IgD-negative memory B cell (primary cell): Measurements from ENCODE around the gene SRPX2. TPM values are rescaled to one million over a fixed set of nuclear protein-coding genes. Genes with fewer than 3 reads are reported as not detected.

Source experiments
- H3K27ac Mint-ChIP-seq, 3 donors: one replicate each; pipeline ENCODE4 v1.8.0; 2020 to 2022; ENCODE audit warnings: mild to moderate bottlenecking in 3 of 3, mixed read lengths in 3 of 3, moderate library complexity in 1 of 3
- H3K27me3 Mint-ChIP-seq: one replicate; pipeline ENCODE4 v1.8.0; 2021; ENCODE audit warnings: mixed read lengths
- H3K36me3 Mint-ChIP-seq: one replicate; pipeline ENCODE4 v1.8.0; 2020; ENCODE audit warnings: mild to moderate bottlenecking, mixed read lengths
- H3K4me1 Mint-ChIP-seq, 3 donors: one replicate each; pipeline ENCODE4 v1.8.0; 2020 to 2022; ENCODE audit warnings: mixed read lengths in 3 of 3, mild to moderate bottlenecking in 1 of 3
- H3K4me3 Mint-ChIP-seq, 4 donors: one replicate each; pipeline ENCODE4 v1.8.0; 2020 to 2022; ENCODE audit warnings: mild to moderate bottlenecking in 4 of 4, mixed read lengths in 4 of 4, moderate library complexity in 3 of 4
- H3K9me3 Mint-ChIP-seq, 3 donors: one replicate each; pipeline ENCODE4 v1.8.0; 2020 to 2021; ENCODE audit warnings: mixed read lengths in 3 of 3, mild to moderate bottlenecking in 1 of 3
- polyA plus RNA-seq: library from polyadenylated mRNA; unstranded; fragments of 300-500 nt; fragmentation: Illumina TruSeq; gene quantifications from one replicate; pipeline ENCODE4 v1.2.3, GENCODE V29; 2021

The SRPX2 gene
- polyA plus RNA-seq, 1 donor from 2014 or later, result not detected

DNA sequence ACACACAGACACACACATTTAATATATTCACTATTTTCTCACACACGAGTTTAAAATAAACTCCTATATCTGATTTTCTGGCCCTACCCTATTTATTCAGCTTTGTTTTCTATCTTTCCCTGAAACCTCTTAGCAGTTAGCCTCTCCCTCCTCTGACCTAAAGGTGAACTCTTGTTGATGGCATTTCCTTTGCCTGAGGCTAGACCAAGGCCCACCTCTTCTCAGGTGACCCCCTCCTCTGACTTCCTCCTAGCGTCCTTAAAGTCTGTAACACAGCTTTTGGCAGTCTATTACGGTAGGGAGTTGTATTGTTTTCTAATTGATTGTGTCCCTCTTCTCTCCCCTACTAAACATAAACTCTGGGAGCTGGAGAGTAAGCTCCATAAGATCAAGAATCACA, 1.7 kb upstream of the SRPX2 start:
- H3K4me1 Mint-ChIP-seq, result peaks cover 0 to 4% (median 1%) of the 10 kb centered on the region in 3 donors
- peaks cover 41% of the 10 kb centered on the region for H3K27me3 Mint-ChIP-seq
- H3K4me3 Mint-ChIP-seq, result no peak overlapping the region
- no peaks in the 10 kb centered on the region for H3K9me3 Mint-ChIP-seq
- no peaks in the 10 kb centered on the region for H3K36me3 Mint-ChIP-seq
- no peak overlapping the region for H3K27ac Mint-ChIP-seq

DNA sequence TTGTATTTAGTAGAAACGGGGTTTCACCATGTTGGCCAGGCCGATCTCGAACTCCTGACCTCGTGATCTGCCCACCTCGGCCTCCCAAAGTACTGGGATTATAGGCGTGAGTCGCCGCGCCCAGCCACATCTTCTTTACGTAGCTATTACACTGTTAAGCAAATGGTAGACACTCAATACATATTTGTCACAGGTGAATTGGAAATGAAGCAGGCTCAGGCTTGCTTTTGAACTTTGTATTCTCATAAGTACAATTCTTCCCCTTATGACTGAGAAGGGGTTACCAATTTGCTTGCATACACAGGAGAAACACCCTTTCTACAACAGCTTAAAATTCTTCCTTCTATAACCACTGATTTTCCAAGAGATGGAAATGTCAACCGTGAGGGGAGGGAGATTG, 787 bp upstream of the SRPX2 start:
- peaks cover 37% of the 10 kb centered on the region for H3K27me3 Mint-ChIP-seq
- H3K4me1 Mint-ChIP-seq, result peaks cover 0 to 4% (median 4%) of the 10 kb centered on the region in 3 donors
- no peak overlapping the region for H3K27ac Mint-ChIP-seq
- no peaks in the 10 kb centered on the region for H3K36me3 Mint-ChIP-seq
- no peak overlapping the region for H3K4me3 Mint-ChIP-seq
- H3K9me3 Mint-ChIP-seq, result no peaks in the 10 kb centered on the region

DNA sequence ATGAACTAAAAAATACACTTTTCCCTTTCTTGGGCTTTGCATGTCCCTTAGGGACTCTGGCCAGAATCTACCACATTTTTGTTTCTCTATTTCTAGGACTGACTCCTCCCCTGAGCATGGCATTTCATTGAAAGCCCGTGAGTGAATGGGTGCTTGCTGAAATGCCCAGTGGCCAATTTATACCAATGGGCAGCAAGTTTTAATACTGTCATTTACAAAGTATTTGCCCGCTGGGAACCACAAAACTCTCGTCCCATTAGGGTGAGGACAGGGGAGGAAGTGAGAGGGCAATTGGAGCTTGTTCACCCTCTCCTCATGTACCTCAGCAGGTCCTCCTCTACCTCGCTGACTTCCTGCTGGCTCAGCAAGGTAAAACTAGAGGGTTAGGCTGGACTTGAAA, 1.1 kb downstream of the SRPX2 start:
- peaks cover 0 to 4% (median 2%) of the 10 kb centered on the region in 3 donors for H3K4me1 Mint-ChIP-seq

DNA sequence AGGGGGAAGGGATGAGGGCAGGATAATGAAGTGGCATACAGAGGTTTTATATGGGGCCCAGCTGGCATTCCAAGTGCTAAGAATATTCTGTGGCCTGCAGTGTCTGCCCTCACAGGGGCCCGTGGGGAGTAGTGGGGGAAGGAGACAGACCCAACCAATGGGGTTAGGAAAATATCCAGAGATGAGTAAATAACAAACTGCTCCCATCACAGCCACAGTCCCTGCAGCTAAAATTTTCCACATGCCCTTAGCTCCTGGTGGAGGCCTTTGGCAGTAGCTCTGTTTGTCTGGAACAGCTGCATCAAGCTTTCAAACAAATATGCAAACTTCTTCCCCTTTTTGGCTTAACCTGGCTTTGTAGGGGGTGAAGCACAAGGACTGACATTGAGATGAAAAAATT, 3.1 kb downstream of the SRPX2 start:
- peaks cover 0 to 4% (median 2%) of the 10 kb centered on the region in 3 donors for H3K4me1 Mint-ChIP-seq
- H3K27ac Mint-ChIP-seq, result no peak overlapping the region

More for the DNA sequence above, 1.1 kb downstream of the SRPX2 start:
- Mint-ChIP-seq H3K27ac (no peak overlapping the region), H3K36me3 (no peaks in the 10 kb centered on the region), H3K27me3 (peaks cover 28% of the 10 kb centered on the region), H3K9me3 (no peaks in the 10 kb centered on the region), H3K4me3 (no peak overlapping the region)

DNA sequence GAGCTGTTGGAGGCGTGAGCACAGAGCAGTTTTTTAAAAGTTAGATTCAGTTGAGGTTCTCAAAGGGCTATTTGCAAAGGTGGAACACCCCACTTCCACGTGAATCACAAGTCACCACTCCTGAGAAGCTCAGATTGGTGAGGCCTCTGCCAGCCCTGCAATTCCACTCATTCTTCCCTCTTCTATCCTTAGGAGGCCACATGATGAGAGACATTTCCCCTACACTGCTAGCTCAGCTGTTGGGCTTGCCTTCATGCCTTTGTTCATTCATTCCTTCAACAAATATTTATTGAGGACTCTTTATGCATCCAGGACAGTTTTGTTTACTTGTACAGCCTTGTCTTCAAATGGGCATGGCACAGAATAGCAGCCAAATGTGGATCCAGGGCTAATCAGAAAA, 3.7 kb downstream of the SRPX2 start:
- peaks cover 0 to 4% (median 2%) of the 10 kb centered on the region in 3 donors for H3K4me1 Mint-ChIP-seq
- peaks cover 0 to 2% (median 0%) of the 10 kb centered on the region in 3 donors for H3K9me3 Mint-ChIP-seq
- no peaks in the 10 kb centered on the region for H3K36me3 Mint-ChIP-seq
- no peak overlapping the region for H3K4me3 Mint-ChIP-seq
- peaks cover 17% of the 10 kb centered on the region for H3K27me3 Mint-ChIP-seq
- no peak overlapping the region for H3K27ac Mint-ChIP-seq

More for the DNA sequence above, 3.1 kb downstream of the SRPX2 start:
- Mint-ChIP-seq H3K9me3 (peaks cover 0 to 2% (median 0%) of the 10 kb centered on the region in 3 donors), H3K36me3 (no peaks in the 10 kb centered on the region), H3K4me3 (no peak overlapping the region), H3K27me3 (peaks cover 23% of the 10 kb centered on the region)

DNA sequence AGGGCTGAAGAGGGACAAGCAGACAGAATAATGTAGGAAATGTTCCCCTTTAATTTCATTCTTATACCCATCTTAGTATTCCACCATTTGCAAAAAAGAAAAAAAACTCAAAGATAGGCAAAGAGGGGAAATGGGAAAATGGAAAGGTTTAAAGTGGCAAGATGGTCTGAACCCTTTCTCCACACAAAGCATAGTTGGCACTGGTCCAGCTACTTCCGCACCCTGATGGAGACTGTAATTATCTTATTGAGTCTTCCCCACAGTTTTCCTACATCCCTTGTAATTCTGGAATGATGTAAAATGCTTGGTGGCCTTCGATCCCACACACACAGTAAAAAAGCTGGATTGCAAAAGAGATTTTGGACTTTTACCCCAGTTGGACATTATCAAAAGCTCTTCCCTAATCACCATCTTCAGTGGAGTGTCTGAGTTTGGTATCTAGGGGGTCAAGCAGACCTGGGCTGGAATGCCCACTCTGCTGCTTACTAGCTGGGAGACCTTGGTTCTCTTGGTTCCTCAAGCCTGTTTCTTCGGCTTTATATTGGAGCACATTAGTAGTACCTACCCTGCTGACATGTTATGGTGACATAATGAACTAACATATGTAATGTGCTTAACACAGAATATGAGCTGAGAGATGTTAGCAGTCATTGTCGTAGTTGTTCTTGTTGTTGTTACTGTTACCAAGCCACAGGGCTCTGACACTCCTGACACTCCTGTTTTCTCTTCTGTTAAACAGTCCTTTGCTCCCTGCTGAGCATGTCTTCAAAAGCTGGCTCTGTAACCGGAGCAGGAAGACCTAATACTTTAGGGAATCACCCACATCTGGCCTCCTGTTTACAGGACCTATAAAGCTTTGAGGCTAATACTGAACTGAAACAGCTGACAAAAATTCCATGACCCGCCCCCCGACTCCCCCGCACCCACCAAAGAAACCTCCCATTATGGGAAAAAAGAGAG, 4.7 kb downstream of the SRPX2 start:
- Mint-ChIP-seq H3K4me1 (peaks cover 0 to 4% (median 2%) of the 10 kb centered on the region in 3 donors), H3K9me3 (peaks cover 0 to 2% (median 0%) of the 10 kb centered on the region in 3 donors), H3K4me3 (no peak overlapping the region), H3K27me3 (peaks cover 9% of the 10 kb centered on the region), H3K36me3 (no peaks in the 10 kb centered on the region), H3K27ac (no peak overlapping the region)

DNA sequence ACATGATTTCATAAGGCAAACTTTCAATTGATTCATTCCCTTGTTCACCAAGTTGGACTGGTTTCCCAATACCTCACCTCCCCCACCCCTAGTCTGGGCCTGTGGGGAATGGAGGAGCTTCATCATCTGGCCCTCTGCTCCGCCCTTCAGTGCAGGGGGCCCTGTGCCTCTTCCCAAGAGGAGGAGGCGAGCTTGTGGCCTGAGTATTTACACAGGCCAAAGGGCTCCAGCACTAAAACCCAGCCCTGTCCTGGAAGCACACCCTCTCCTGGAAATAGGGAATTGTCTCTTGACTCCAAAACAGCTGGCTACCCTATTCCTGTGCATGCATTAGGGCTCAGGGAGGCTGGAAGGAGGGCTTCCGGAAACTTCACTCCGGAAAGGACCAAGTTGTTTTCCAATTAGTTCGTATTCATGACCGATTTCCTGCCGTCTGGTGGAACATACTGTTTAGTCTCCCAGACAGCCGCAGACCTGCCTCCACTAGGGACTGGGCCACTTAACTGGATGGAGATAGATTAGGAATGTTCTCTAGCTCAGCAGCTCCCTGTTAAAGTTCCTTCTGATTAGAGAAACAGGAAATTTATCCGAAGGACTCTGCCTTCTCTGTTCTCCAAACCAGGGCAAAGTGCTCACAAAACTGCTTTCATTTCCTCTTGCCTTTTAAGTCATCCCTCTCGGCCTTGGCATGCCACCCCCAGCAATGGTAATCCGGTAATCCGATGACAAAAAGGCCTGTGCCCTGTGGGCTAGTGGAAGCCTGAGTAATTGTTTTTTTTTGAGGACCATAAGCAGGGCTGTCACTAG, 5.8 kb downstream of the SRPX2 start:
- Mint-ChIP-seq H3K27ac (no peak overlapping the region), H3K9me3 (peaks cover 0 to 2% (median 0%) of the 10 kb centered on the region in 3 donors), H3K4me3 (no peak overlapping the region), H3K36me3 (no peaks in the 10 kb centered on the region), H3K27me3 (peaks cover 7% of the 10 kb centered on the region), H3K4me1 (peaks cover 0 to 4% (median 3%) of the 10 kb centered on the region in 3 donors)

DNA sequence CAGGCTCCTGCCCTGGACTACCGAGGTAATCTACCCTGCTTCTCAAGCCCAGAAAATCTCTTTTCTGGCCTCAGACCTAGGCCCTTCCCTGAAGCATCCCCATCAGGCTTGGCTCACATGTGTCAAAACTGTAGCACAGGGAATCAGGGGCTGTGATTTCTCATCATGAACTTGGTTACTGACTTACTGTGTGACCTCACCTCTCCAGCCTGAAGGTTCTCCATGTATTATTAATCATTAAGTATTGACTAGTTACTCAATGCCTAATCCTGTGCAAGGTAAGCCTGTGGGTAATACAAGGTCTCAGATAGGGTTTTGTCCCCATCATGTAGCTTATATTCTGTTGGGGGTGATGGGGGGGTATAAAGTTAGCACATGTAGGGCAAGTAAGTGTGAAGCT, 6.8 kb downstream of the SRPX2 start:
- Mint-ChIP-seq H3K4me1 (peaks cover 0 to 4% (median 0%) of the 10 kb centered on the region in 3 donors), H3K4me3 (no peak overlapping the region), H3K27me3 (peaks cover 3% of the 10 kb centered on the region), H3K36me3 (no peaks in the 10 kb centered on the region), H3K27ac (no peak overlapping the region), H3K9me3 (peaks cover 0 to 2% (median 0%) of the 10 kb centered on the region in 3 donors)

DNA sequence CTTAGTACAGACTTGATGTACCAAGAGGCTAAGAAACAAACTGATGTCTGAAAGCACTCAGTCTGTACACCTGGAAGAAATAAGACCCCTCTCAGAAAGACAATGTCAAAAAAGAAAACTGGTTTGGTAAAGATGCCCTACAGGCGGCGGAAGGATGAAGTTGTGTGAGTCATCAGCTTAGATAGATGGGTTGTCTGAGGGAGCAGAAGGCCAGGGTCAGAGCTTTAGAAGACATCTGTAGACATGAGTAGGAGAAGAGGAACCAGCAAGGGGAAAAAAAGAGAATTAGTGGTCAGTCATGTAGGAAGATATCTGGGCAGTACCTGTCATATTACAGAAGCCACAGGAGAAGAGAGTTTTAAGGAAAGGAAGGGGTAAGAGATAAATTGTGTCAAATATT, 8.3 kb downstream of the SRPX2 start:
- H3K9me3 Mint-ChIP-seq, result peaks cover 0 to 2% (median 0%) of the 10 kb centered on the region in 3 donors
- H3K4me1 Mint-ChIP-seq, result peaks cover 0 to 4% (median 0%) of the 10 kb centered on the region in 3 donors
- no peak overlapping the region for H3K4me3 Mint-ChIP-seq
- H3K36me3 Mint-ChIP-seq, result no peaks in the 10 kb centered on the region
- H3K27ac Mint-ChIP-seq, result no peak overlapping the region
- peaks cover 1% of the 10 kb centered on the region for H3K27me3 Mint-ChIP-seq

DNA sequence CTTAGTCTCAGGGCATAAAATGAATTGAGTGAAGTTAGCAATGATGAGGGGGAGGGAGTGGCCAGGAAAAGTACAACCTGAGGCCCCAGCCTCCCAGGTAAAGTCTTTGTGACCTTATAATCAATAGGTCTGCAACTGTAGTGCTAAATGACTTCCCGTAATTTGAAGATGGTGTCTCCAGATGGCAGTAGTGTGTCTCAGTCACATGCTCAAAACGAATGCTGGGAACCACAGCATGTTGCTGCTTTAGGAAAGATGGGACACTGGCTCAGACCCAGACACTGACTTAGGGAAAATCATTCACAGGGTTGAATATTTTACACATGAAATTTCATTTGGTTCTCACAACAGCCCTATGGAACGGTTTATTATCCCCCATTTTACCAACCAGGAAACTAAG, 10.3 kb downstream of the SRPX2 start:
- peaks cover 0 to 2% (median 0%) of the 10 kb centered on the region in 3 donors for H3K9me3 Mint-ChIP-seq
- no peaks in the 10 kb centered on the region for H3K36me3 Mint-ChIP-seq
- H3K4me3 Mint-ChIP-seq, result no peak overlapping the region
- no peak overlapping the region for H3K27ac Mint-ChIP-seq
- peaks cover 0 to 2% (median 1%) of the 10 kb centered on the region in 3 donors for H3K4me1 Mint-ChIP-seq
- peaks cover 7% of the 10 kb centered on the region for H3K27me3 Mint-ChIP-seq

DNA sequence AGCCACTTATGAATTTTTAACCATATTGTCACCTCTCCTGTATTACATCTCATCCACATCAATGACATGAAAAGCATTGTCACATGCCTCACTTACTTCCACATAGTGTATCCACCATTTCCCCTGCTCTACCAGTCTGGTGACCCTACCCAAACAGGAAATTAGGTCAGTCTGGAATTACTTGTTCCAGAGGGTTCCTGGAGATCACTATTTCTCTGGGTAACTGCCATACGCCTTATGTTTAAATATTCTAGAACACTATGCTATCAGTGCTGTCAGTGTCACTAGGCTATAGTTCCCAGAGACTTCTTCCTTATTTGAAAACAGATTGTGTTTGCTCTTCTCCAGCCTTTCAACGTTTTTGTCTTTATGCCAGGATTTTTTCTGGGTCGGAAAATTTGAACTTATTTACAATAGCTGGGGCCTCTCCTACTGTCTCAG, 15.0 kb downstream of the SRPX2 start:
- no peak overlapping the region for H3K27ac Mint-ChIP-seq
- H3K9me3 Mint-ChIP-seq, result no peaks in the 10 kb centered on the region
- no peaks in the 10 kb centered on the region for H3K36me3 Mint-ChIP-seq

DNA sequence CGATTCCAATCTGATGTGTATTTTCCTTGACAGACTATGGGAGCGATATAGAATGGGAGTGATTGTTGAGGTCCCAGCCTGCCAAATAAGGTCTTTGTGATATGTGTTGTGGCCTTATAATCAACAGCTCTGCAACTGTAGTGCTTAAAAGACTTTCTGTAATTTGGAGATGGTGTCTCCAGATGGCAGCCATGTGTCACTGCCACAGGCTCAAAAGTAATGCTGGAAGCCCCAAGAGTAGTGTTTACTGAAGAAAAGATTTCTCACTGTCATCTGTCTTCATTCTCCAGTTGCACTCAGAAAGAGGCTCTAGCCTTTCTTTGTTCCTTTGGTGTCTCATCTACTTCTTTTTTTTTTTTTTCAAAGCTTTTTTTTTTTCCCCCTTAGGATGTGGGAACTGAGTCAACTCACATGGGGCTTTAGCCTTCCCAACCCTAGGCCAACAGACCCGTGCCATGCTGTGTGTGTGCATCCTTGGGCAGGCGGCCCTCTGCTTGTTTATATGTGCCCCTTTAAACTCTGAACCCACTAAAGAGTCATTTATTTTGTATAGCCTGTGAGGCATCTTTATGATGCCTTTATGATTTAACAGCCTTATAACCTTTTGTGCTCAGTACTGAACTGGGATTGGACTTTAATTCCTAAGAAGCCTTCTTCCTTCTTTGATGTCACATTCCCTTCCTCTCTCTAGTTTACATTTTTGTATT, 15.6 kb downstream of the SRPX2 start:
- Mint-ChIP-seq H3K27ac (no peak overlapping the region), H3K36me3 (no peaks in the 10 kb centered on the region), H3K4me3 (no peak overlapping the region), H3K9me3 (no peaks in the 10 kb centered on the region), H3K27me3 (peaks cover 10% of the 10 kb centered on the region), H3K4me1 (peaks cover 0 to 2% (median 0%) of the 10 kb centered on the region in 3 donors)

More for the DNA sequence above, 15.0 kb downstream of the SRPX2 start:
- H3K4me1 Mint-ChIP-seq, result peaks cover 0 to 2% (median 1%) of the 10 kb centered on the region in 3 donors
- peaks cover 9% of the 10 kb centered on the region for H3K27me3 Mint-ChIP-seq
- H3K4me3 Mint-ChIP-seq, result no peak overlapping the region

DNA sequence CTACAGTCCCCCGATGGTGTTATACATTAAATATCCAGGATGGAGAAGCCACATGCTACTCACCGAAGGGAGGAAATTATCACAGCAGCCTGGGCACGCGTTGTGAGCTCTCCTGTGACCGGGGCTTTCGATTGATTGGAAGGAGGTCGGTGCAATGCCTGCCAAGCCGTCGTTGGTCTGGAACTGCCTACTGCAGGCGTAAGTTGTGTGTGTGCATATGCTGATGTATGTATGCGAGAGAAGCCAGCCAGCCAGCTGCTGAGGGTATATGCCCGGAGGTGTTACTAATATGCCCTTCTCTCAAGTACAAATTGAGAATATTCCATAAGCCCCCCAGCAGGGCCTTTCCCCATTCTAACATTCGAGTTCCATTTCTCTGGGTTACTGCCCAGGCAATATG, 18.2 kb downstream of the SRPX2 start:
- peaks cover 18% of the 10 kb centered on the region for H3K27me3 Mint-ChIP-seq

DNA sequence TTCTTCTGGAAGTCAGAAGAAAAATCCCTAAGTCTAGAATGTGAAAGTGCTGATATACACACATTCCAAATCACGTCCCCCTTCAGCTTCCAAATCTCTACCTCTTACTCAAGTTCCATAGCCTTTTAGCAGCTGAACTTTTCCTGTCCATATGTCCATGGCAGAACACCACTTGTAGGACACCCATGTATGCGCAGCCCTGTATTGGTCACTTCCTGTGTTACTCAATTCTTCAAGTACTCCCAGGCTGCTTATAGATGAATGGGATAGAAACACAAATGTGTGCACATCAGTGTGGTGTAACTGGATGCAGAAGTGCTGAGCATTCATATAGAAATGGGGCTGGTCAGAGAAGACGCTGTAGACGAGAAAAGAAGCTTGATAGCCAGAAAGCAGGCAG, 18.8 kb downstream of the SRPX2 start:
- no peak overlapping the region for H3K27ac Mint-ChIP-seq
- peaks cover 0 to 2% (median 0%) of the 10 kb centered on the region in 3 donors for H3K4me1 Mint-ChIP-seq
- H3K36me3 Mint-ChIP-seq, result no peaks in the 10 kb centered on the region
- no peak overlapping the region for H3K4me3 Mint-ChIP-seq
- no peaks in the 10 kb centered on the region for H3K9me3 Mint-ChIP-seq
- peaks cover 14% of the 10 kb centered on the region for H3K27me3 Mint-ChIP-seq

More for the DNA sequence above, 18.2 kb downstream of the SRPX2 start:
- no peaks in the 10 kb centered on the region for H3K36me3 Mint-ChIP-seq
- no peaks in the 10 kb centered on the region for H3K9me3 Mint-ChIP-seq
- no peak overlapping the region for H3K4me3 Mint-ChIP-seq
- no peak overlapping the region for H3K27ac Mint-ChIP-seq
- H3K4me1 Mint-ChIP-seq, result peaks cover 0 to 2% (median 0%) of the 10 kb centered on the region in 3 donors
